GM12891 (cell line): ENCODE results near the gene MTFMT.

Source experiments
- POLR2A ChIP-seq: IDR thresholded peaks from 2 replicates; pipeline ENCODE4 v1.6.1; 2011; ENCODE audit warnings: low read depth, low read length, control low read depth
- POLR2AphosphoS5 ChIP-seq: IDR thresholded peaks from 2 replicates; pipeline ENCODE4 v1.6.1; 2011; ENCODE audit warnings: low read depth, low read length, control low read depth
- TAF1 ChIP-seq: IDR thresholded peaks from 2 replicates; pipeline ENCODE4 v1.6.1; 2011; ENCODE audit warnings: low read depth, low read length, control low read depth

GRCh38 chr15:65028338-65028737, 1.1 kb downstream of the MTFMT start:
- TF ChIP-seq POLR2A: no peak
- no peak for TF ChIP-seq POLR2AphosphoS5
- no peak for TF ChIP-seq TAF1
